Subcutaneous abdominal adipose tissue (tissue), 5 donors: ENCODE results near the gene SLC25A42.

Source experiments
- H3K27ac ChIP-seq: one replicate; pipeline ENCODE4 v1.7.0; 2013; ENCODE audit warnings: low read depth, mild to moderate bottlenecking, inconsistent platforms, low read length, moderate library complexity
- H3K27me3 ChIP-seq, 5 donors: one replicate each; pipeline ENCODE4 v1.7.0; 2013; ENCODE audit warnings: low read length in 5 of 5, inconsistent platforms in 1 of 5; ENCODE audit not compliant: control insufficient read depth in 5 of 5, insufficient read depth in 4 of 5
- H3K36me3 ChIP-seq, 5 donors: one replicate each; pipeline ENCODE4 v1.7.0; 2013; ENCODE audit warnings: low read length in 5 of 5; ENCODE audit not compliant: control insufficient read depth in 5 of 5, insufficient read depth in 5 of 5
- H3K4me1 ChIP-seq, 5 donors: one replicate each; pipeline ENCODE4 v1.7.0; 2013; ENCODE audit warnings: low read length in 5 of 5, mild to moderate bottlenecking in 3 of 5, moderate library complexity in 1 of 5; ENCODE audit not compliant: control insufficient read depth in 5 of 5, insufficient read depth in 5 of 5
- H3K4me3 ChIP-seq, 5 donors: one replicate each; pipeline ENCODE4 v1.7.0; 2013; ENCODE audit warnings: low read length in 5 of 5, low read depth in 1 of 5
- H3K9ac ChIP-seq, 5 donors: one replicate each; pipeline ENCODE4 v1.7.0; 2013; ENCODE audit warnings: low read length in 5 of 5, mild to moderate bottlenecking in 4 of 5, moderate library complexity in 3 of 5
- H3K9me3 ChIP-seq, 5 donors: one replicate each; pipeline ENCODE4 v1.7.0; 2013; ENCODE audit warnings: low read length in 5 of 5; ENCODE audit not compliant: control insufficient read depth in 5 of 5
- donor health status: healthy.
- donor health status: healthy.
- donor health status: healthy.
- donor health status: healthy.
- donor health status: healthy.

Gene SLC25A42

DNA sequence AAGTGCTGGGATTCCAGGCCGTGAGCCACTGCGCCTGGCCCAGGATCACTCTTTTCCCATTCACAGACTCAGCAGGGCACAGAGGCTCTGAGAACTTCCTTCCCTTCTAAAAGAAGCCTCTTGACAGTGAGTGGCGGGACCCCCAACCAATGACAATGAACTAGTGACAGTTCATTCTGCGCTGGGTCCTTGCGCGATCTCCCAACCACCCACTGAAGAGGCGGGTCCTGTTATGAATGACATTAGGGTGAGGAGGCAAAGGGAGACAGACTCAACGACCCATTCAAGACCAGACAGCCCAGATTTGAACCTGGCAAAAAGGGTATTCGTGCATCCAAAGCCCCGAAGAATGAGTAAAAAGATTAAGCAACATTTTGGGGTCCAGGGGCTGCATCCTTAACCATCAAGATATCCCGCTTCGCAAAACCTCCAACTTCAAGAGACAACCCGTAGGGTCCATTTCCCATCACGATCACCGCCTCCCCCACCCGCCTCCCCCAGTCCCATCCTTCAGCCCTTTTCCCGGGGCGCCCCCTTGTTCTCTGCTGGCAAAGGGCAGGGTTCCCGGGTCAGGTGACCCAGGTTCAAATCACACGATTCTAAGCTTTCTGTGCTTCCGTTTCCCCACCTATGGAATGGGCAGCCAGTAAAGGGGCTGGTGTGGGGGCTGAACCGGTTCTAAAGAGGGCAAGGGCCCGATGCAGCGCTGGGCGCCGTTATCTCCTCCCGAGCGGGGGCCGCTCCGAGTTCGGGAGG lies 31.2 kb upstream of the SLC25A42 start:
- Histone ChIP-seq H3K4me1 (peaks cover 2 to 25% (median 23%) of the 10 kb centered on the region in 5 donors), H3K27ac (peak overlapping the region; percentile 90), H3K9me3 (no peaks in the 10 kb centered on the region), H3K4me3 (peak overlapping the region; percentile 76 to 93 (median 81)), H3K27me3 (no peaks in the 10 kb centered on the region), H3K9ac (peak overlapping the region; percentile 68 to 97 (median 92)), H3K36me3 (peaks cover 5 to 26% (median 18%) of the 10 kb centered on the region in 5 donors)

DNA sequence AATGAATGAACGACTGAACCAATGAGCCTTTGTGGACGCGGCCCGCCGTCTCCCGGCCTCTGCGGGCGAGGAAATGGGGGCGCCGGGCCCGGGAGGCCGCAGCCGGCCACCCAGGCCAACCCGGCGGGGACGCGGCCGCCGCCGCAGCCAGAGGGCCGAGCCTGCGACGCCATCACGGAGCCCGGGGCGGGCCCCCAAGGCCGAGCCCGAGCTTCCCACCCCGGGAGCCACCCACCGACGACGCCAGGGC lies 30.7 kb upstream of the SLC25A42 start:
- peak overlapping the region; percentile 68 to 97 (median 92) for H3K9ac ChIP-seq
- H3K27ac ChIP-seq, result peak overlapping the region; percentile 90
- H3K36me3 ChIP-seq, result peaks cover 4 to 24% (median 17%) of the 10 kb centered on the region in 5 donors
- H3K4me3 ChIP-seq, result peak overlapping the region; percentile 76 to 93 (median 81)
- H3K27me3 ChIP-seq, result no peaks in the 10 kb centered on the region
- H3K9me3 ChIP-seq, result no peaks in the 10 kb centered on the region
- H3K4me1 ChIP-seq, result peaks cover 2 to 25% (median 23%) of the 10 kb centered on the region in 5 donors

- Histone ChIP-seq H3K4me1 (peaks cover 2 to 25% (median 23%) of the 10 kb centered on the region in 5 donors), H3K27me3 (no peaks in the 10 kb centered on the region), H3K36me3 (peaks cover 0 to 19% (median 12%) of the 10 kb centered on the region in 5 donors), H3K4me3 (peak within 1 kb of the TSS; percentile 76 to 93 (median 81)), H3K27ac (peak within 1 kb of the TSS; percentile 90), H3K9me3 (no peaks in the 10 kb centered on the region), H3K9ac (peak within 1 kb of the TSS; percentile 68 to 97 (median 92))
Observed at GRCh38 chr19:19033426-19034203, 30.2 kb upstream of the SLC25A42 start, which contains the start of the genes ARMC6 and SUGP2. Gene ARMC6, plus strand, starts transcription at chr19:19033603. Its CDS starts 607 bp downstream, at chr19:19034210. Gene SUGP2, minus strand, starts transcription at chr19:19033517. Its CDS starts 2,446 bp downstream, at chr19:19031071.

GRCh38 chr19:19034204-19034624 lies 29.6 kb upstream of the SLC25A42 start:
- Histone ChIP-seq H3K4me3 (peak overlapping the region; percentile 72 to 93 (median 81)), H3K27ac (peak overlapping the region; percentile 90), H3K9ac (peak overlapping the region in 4 of 5 donors; percentile 86 to 97 (median 92))

GRCh38 chr19:19039901-19040300 lies 23.9 kb upstream of the SLC25A42 start:
- no peak overlapping the region for H3K9ac ChIP-seq
- H3K27ac ChIP-seq, result no peak overlapping the region
- H3K27me3 ChIP-seq, result no peaks in the 10 kb centered on the region
- no peaks in the 10 kb centered on the region for H3K9me3 ChIP-seq
- peaks cover 0 to 27% (median 20%) of the 10 kb centered on the region in 5 donors for H3K36me3 ChIP-seq
- H3K4me1 ChIP-seq, result peaks cover 0 to 6% (median 5%) of the 10 kb centered on the region in 5 donors
- H3K4me3 ChIP-seq, result no peak overlapping the region

More at GRCh38 chr19:19034204-19034624, 29.6 kb upstream of the SLC25A42 start:
- H3K36me3 ChIP-seq, result peaks cover 0 to 15% (median 10%) of the 10 kb centered on the region in 5 donors
- no peaks in the 10 kb centered on the region for H3K9me3 ChIP-seq
- H3K4me1 ChIP-seq, result peaks cover 2 to 25% (median 23%) of the 10 kb centered on the region in 5 donors
- no peaks in the 10 kb centered on the region for H3K27me3 ChIP-seq

- H3K4me1 ChIP-seq, result peaks cover 0 to 6% (median 5%) of the 10 kb centered on the region in 5 donors
- no peak overlapping the region for H3K9ac ChIP-seq
- H3K9me3 ChIP-seq, result no peaks in the 10 kb centered on the region
- H3K4me3 ChIP-seq, result no peak overlapping the region
- no peak overlapping the region for H3K27ac ChIP-seq
- H3K27me3 ChIP-seq, result no peaks in the 10 kb centered on the region
- H3K36me3 ChIP-seq, result peaks cover 0 to 27% (median 20%) of the 10 kb centered on the region in 5 donors
Observed at GRCh38 chr19:19040417-19040816, 23.4 kb upstream of the SLC25A42 start.

DNA sequence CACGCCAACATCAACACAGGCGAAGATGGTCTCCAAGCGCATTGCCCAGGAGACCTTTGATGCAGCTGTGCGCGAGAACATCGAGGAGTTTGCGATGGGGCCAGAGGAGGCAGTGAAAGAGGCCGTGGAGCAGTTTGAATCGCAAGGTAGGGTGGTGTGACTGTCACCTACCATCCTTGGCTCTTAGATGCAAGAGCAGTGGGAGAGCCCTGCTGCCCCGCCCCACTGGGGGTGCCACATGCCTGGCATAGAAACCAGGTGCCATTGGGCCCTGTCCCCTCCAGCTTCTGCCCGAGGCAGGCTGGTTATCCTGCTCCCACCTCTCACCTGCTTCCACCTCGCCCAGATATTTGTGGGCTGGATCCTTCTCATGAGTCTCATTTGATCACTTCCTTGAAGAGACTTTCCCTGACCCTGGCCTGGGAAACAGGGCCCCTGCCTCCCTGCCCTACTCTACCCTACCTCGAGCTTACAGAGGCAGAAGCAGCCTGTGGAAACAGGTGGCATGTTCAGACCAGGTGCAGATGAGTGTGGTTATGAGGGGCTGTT lies 21.0 kb upstream of the SLC25A42 start:
- H3K36me3 ChIP-seq, result peaks cover 0 to 43% (median 17%) of the 10 kb centered on the region in 5 donors

GRCh38 chr19:19043481-19043880 lies 20.3 kb upstream of the SLC25A42 start:
- no peak overlapping the region for H3K27ac ChIP-seq
- H3K9me3 ChIP-seq, result no peaks in the 10 kb centered on the region
- no peaks in the 10 kb centered on the region for H3K27me3 ChIP-seq
- H3K4me3 ChIP-seq, result no peak overlapping the region
- H3K4me1 ChIP-seq, result peaks cover 0 to 6% (median 5%) of the 10 kb centered on the region in 5 donors
- peaks cover 0 to 41% (median 16%) of the 10 kb centered on the region in 5 donors for H3K36me3 ChIP-seq
- no peak overlapping the region for H3K9ac ChIP-seq

More for the DNA sequence above, 21.0 kb upstream of the SLC25A42 start:
- Histone ChIP-seq H3K27me3 (no peaks in the 10 kb centered on the region), H3K4me1 (peaks cover 0 to 6% (median 5%) of the 10 kb centered on the region in 5 donors), H3K27ac (no peak overlapping the region), H3K4me3 (no peak overlapping the region), H3K9ac (no peak overlapping the region), H3K9me3 (no peaks in the 10 kb centered on the region)

DNA sequence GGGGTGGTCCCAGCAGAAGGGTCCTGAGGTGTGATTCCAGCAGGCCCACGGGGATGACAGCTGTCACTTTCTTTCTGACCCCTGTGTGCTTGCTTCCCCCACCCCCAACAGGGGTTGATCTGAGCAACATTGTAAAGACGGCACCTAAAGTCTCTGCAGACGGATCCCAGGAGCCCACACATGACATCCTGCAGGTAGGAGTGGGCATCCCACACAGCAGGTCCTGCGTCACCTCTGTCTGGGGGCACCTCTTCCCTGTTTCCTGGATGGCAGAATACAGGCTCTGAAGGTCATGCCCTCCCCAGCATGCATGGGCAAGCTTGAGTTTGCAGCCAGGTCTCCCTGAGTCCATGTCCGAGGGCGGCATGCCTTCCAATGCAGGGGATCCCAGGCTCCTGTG lies 19.9 kb upstream of the SLC25A42 start:
- Histone ChIP-seq H3K9ac (no peak overlapping the region), H3K4me3 (no peak overlapping the region), H3K9me3 (no peaks in the 10 kb centered on the region), H3K4me1 (peaks cover 0 to 6% (median 5%) of the 10 kb centered on the region in 5 donors), H3K27ac (no peak overlapping the region), H3K27me3 (no peaks in the 10 kb centered on the region), H3K36me3 (peaks cover 0 to 41% (median 16%) of the 10 kb centered on the region in 5 donors)
